NB4 (cell line): Measurements from ENCODE around the gene LIME1.
A peak's percentile ranks its signal among the peaks of the same experiment; 100 is the strongest.

Experiments
- DNase-seq: peaks from one replicate; pipeline ENCODE4 v3.0.0; 2010; ENCODE audit warnings: low read depth
- H3K4me3 ChIP-seq: one replicate; pipeline ENCODE4 v1.5.1; 2011; ENCODE audit warnings: mild to moderate bottlenecking, low read depth, low read length, moderate library complexity
- CTCF ChIP-seq: IDR thresholded peaks from one replicate; pipeline ENCODE4 v1.5.1; 2012; ENCODE audit warnings: low read depth, low read length
- MAX ChIP-seq: IDR thresholded peaks from 2 replicates; pipeline ENCODE4 v1.6.1; 2011; ENCODE audit warnings: low read depth, low read length
- MYC ChIP-seq: IDR thresholded peaks from 2 replicates; pipeline ENCODE4 v1.6.1; 2011; ENCODE audit warnings: low read depth, low read length
- POLR2A ChIP-seq: IDR thresholded peaks from 2 replicates; pipeline ENCODE4 v1.6.1; 2011; ENCODE audit warnings: mild to moderate bottlenecking; ENCODE audit not compliant: insufficient read length; ENCODE audit errors: extremely low read depth

The LIME1 gene

GRCh38 chr20:63694584-63695423 lies 41.7 kb upstream of the LIME1 start:
- H3K4me3 ChIP-seq: no peak overlapping the region
- DNase-seq: no peak
- TF ChIP-seq CTCF (no peak), MAX (no peak), MYC (no peak), POLR2A (no peak)

- DNase-seq: no peak
- TF ChIP-seq MAX: no peak
- no peak for TF ChIP-seq CTCF
- TF ChIP-seq POLR2A: no peak
- TF ChIP-seq MYC: no peak
- no peak overlapping the region for H3K4me3 ChIP-seq
Measured at GRCh38 chr20:63695424-63696305, 40.8 kb upstream of the LIME1 start.

- H3K4me3 ChIP-seq: no peak overlapping the region
- DNase-seq: peak; percentile 74
Measured at GRCh38 chr20:63696306-63696627, 40.2 kb upstream of the LIME1 start.

GRCh38 chr20:63696628-63697356 lies 39.7 kb upstream of the LIME1 start, which contains the start of gene TNFRSF6B:
TNFRSF6B (plus strand) TSS chr20:63696652; CDS start chr20:63696768, 116 bp downstream.
- no peak for DNase-seq
- no peak within 1 kb of the TSS for H3K4me3 ChIP-seq

More at GRCh38 chr20:63696306-63696627, 40.2 kb upstream of the LIME1 start:
- TF ChIP-seq POLR2A (no peak), MYC (peak; percentile 72), CTCF (no peak), MAX (peak; percentile 89)

More at GRCh38 chr20:63696628-63697356, 39.7 kb upstream of the LIME1 start, which contains the start of gene TNFRSF6B:
- TF ChIP-seq POLR2A (peak; percentile 9), CTCF (no peak), MAX (no peak)
